NOMO-1 treated with DMSO at 0.1 percent for 48 hours (cell line): ENCODE measurements around the gene FOS.
A peak's percentile ranks its signal among the peaks of the same experiment; 100 is the strongest.
"Not testable (repeated sequence)": the region's sequence is repeated elsewhere in the genome, so short reads cannot be mapped to it uniquely, and the experiment has no call there.

Experiments
- DNase-seq: peaks from one replicate; lab custom pipeline; 2025; ENCODE audit not compliant: unreplicated experiment; lab: John Stamatoyannopoulos, UW

Gene FOS

DNA sequence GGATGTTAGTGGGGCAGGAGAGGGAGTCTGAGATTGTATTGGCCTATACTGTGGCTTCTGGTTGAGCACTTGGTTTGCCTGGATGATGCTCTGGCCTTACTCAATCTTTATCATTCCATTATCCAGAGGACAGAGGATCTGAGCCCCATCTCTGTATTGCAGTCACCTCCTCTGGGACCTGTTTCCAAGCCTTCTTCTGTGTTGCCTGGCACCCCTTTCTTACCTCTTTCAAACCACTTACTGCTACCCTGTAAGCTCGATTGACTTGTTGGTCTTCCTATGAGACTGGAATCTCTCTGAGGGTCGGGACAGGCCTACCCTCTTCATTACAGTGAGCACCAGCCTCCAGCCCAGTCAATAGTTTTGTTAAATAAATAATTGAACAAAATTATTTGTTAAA lies 3.0 kb upstream of the FOS start:
- no peak for DNase-seq

DNA sequence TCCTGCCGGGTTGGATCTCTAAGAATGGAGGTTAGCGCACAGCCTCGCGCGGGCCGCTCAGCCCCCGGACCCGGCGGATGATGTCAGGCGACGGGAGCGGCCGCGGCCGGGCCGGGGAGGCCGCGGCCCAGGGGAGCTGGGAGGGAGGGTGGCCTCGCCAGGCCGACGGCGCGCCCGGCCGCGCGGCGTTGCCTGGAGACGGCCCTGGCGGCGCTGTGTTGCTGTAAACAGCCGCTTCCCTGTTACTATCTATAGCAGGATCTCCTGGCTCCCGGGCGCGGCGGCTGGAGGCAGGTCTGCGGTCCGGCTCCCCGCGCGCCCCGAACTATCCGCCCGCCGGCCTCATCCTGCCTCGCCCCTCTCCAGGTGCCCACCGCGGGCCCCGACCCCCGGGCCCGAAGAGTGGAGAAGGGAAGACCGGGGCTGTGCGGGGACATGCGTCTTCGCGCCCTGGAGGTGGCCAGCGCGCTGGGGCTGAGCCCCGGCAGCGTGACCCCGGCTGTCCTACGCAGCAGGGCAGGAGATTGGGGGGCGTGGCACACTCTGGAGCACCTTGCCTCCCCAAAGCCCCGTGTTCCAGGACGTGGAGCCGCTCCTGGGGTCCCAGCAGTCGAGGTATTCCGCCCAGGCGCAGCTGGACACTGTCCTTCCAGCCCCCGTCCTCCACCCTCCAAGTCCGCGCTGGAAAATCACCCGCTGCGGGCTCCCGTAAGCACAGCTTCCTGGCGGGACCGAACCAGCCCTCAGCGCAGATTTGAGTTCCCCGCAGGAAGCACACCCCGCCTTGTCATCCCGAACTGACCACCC lies 1.4 kb upstream of the FOS start:
- DNase-seq = peak; percentile 83

DNA sequence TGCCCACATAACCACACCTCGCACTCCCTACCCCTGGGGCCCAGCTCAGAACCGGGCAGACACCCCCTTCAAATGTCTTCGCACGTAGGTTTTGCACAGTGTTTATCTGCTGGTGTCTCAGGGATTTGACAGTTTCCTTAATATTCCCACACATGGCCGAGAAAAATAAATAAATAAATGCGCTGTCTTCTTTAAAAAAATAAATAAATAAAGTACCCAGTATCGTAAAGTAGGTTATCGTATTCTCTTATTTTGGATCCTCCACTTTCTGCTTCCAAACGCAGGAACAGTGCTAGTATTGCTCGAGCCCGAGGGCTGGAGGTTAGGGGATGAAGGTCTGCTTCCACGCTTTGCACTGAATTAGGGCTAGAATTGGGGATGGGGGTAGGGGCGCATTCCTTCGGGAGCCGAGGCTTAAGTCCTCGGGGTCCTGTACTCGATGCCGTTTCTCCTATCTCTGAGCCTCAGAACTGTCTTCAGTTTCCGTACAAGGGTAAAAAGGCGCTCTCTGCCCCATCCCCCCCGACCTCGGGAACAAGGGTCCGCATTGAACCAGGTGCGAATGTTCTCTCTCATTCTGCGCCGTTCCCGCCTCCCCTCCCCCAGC lies 710 bp upstream of the FOS start:
- DNase-seq = no peak

GRCh38 chr14:75279153-75279762 lies 630 bp downstream of the FOS start:
- peak; percentile 64 for DNase-seq

DNA sequence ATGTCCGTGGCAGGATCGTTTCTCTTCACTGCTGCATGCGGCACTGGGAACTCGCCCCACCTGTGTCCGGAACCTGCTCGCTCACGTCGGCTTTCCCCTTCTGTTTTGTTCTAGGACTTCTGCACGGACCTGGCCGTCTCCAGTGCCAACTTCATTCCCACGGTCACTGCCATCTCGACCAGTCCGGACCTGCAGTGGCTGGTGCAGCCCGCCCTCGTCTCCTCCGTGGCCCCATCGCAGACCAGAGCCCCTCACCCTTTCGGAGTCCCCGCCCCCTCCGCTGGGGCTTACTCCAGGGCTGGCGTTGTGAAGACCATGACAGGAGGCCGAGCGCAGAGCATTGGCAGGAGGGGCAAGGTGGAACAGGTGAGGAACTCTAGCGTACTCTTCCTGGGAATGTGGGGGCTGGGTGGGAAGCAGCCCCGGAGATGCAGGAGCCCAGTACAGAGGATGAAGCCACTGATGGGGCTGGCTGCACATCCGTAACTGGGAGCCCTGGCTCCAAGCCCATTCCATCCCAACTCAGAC lies 1.2 kb downstream of the FOS start:
- no peak for DNase-seq

DNA sequence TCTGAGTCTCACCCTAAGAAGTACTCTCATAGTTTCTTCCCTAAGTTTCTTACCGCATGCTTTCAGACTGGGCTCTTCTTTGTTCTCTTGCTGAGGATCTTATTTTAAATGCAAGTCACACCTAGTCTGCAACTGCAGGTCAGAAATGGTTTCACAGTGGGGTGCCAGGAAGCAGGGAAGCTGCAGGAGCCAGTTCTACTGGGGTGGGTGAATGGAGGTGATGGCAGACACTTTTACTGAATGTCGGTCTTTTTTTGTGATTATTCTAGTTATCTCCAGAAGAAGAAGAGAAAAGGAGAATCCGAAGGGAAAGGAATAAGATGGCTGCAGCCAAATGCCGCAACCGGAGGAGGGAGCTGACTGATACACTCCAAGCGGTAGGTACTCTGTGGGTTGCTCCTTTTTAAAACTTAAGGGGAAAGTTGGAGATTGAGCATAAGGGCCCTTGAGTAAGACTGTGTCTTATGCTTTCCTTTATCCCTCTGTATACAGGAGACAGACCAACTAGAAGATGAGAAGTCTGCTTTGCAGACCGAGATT lies 1.7 kb downstream of the FOS start:
- no peak for DNase-seq

- DNase-seq = no peak
These were observed 2.4 kb downstream of the FOS start for GRCh38 chr14:75280831-75281653.

GRCh38 chr14:75281654-75282019 lies 3.0 kb downstream of the FOS start:
- no peak for DNase-seq

- DNase-seq = no peak
These were observed 3.5 kb downstream of the FOS start for GRCh38 chr14:75282170-75282554.

- DNase-seq = not testable (repeated sequence)
These were observed 4.0 kb downstream of the FOS start for GRCh38 chr14:75282555-75283161.

DNA sequence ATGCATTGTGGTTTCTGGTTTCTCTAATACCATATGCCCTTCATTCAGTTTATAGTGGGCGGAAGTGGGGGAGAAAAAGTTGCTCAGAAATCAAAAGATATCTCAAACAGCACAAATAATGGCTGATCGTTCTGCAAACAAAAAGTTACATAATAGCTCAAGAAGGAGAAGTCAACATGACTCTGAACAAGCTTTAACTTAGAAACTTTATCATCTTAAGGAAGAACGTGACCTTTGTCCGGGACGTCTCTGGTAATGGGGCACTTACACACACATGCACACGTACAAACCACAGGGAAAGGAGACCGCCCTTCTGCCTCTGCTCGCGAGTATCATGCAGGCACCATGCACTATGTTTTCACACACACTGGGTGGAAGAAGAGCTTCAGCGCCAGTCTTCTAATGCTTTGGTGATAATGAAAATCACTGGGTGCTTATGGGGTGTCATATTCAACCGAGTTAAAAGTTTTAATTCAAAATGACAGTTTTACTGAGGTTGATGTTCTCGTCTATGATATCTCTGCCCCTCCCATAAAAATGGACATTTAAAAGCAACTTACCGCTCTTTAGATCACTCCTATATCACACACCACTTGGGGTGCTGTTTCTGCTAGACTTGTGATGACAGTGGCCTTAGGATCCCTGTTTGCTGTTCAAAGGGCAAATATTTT lies 4.7 kb downstream of the FOS start:
- DNase-seq = peak; percentile 96

- DNase-seq = peak; percentile 71
These were observed 5.4 kb downstream of the FOS start for GRCh38 chr14:75283833-75284563.

DNA sequence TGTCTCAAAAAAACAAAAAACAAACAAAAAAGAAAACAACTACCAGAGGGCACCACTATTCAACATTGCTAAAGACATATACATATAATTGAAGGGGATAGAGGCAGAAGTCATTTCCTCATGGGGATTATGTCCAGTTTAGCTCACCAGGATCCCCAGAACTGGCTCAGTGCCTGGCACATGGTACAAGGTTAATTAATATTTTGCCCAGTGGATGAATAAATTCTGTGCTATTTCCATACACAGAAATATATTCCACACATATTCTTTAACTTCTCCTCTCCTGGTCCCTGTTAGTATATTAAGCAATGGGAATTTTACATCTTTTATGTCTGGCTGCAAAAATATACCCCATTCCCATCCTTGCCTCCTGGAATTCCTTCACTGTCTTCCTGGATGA lies 6.7 kb downstream of the FOS start:
- no peak for DNase-seq

DNA sequence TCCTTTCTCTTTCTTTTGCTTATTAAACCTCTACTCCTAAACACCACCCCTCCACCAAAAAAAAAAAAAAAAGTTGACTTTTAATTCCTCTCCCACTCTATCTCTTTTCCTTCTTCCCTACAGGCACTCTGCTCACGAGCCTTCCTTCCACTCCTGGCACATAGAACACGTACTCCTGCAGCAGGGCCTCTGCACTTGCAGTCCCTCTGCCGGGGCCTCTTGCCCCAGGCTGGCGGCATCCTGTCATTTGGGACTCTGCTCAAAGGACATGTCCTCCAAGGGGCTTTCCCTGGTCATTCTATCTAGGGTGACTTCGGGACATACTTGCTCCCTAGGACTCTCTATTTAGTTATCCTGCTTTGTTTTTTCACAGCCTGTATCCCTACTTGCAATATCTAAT lies 7.7 kb downstream of the FOS start:
- no peak for DNase-seq

- DNase-seq = no peak
These were observed 11.3 kb downstream of the FOS start for GRCh38 chr14:75289840-75290388.

DNA sequence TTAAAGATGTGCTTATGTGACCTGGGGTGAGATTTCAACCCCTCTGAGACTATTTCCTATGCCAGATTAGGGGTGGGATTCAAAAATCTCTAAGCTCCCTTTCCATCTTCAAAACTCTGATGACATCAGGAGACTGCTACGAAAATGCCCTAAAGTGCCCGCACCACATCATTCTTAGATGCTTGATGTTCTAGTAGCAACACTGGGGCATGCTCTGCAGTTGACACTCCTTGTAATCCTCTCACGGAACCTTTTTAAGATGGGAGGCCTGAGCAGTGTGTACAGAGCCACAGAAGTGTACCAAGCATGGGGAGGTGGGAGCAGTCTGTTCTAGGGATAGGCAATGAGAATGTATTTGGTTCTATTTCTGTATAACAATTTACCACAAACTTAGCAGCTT lies 12.2 kb downstream of the FOS start:
- DNase-seq = no peak

- no peak for DNase-seq
These were observed 12.7 kb downstream of the FOS start for GRCh38 chr14:75291331-75291730.

DNA sequence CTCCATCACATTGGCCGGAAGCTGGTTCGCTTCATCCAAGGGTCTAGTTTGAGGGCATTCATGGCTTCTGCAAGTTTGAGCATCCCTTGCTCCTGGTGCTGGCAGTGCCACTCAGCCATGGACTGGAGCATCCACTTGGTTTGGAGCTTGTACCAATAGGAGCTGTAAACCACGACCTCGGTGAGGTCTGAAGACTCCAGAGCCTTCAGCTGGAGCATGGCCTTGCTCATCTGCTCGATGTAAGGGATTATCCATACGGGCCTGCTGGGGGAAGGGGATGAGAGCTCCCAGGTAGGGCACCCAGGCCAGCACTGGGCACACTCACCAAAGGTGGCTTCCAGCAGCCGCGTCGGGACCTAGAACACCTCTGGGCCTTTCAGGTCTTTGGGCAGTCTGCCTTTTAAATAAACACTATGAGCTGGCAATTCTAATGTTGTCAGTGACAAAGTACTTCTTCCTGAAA lies 13.5 kb downstream of the FOS start:
- DNase-seq = no peak

DNA sequence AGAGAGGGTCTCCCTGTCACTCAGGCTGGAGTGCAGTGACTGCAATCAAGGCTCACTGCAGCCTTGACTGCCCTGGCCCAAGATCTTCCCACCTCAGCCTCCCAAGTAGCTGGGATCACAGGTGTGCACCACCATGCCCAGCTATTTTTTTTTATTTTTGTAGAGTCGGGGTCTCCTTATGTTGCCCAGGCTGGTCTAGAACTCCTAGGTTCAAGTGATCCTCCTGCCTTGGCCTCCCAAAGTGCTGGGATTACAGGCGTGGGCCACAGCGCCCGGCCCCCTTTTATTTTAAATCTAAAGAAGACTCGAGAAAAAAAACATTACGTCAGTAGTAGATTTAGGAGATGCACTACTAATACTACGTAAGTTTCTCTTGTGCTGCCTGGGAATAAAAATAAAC lies 14.3 kb downstream of the FOS start:
- no peak for DNase-seq
